ENCODE results near the gene STK35. TPM values are rescaled to one million over a fixed set of nuclear protein-coding genes. Genes with fewer than 3 reads are reported as not detected.

STK35 gene
- total RNA-seq, 2 experiments from 2014 or later = 14.9 to 16.2 TPM

DNA sequence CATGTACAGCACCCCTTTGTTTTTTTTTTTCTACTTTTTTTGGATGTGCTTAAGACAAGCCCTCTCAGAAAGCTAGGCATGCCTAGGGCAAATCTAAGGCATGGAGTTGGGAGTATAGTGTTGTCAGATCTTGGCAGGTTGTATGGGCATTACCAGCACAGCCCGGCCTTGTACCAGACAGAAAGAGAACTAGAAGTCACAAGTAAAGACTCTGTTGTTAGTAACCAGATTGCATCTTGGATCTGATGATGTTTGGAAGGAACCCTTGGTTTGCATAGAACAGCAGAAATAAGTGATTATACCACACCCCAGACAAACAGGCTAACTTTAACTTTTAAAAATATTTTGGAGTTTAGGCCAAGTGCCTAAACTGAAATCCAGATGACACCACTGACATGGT, 25.6 kb downstream of the STK35 start:
- H3K27ac Mint-ChIP-seq = no peak overlapping the region
- H3K4me1 Mint-ChIP-seq (ENCODE audit: low read depth) = peaks cover 17% of the 10 kb centered on the region
- CTCF ChIA-PET = no interaction called here
- no peak overlapping the region for H3K4me3 Mint-ChIP-seq
- POLR2A ChIA-PET = no interaction called here
- ATAC-seq (no peak), DNase-seq (no peak)
- H3K27me3 Mint-ChIP-seq (ENCODE audit: low read depth) = no peaks in the 10 kb centered on the region
- H3K9me3 Mint-ChIP-seq (ENCODE audit: insufficient read depth) = no peaks in the 10 kb centered on the region
- peaks cover 5% of the 10 kb centered on the region for H3K36me3 Mint-ChIP-seq (ENCODE audit: low read depth)

- peaks cover 17% of the 10 kb centered on the region for H3K4me1 Mint-ChIP-seq (ENCODE audit: low read depth)
- CTCF ChIA-PET = no interaction called here
- DNase-seq (no peak), ATAC-seq (no peak)
- H3K27ac Mint-ChIP-seq = no peak overlapping the region
- POLR2A ChIA-PET = no interaction called here
- H3K36me3 Mint-ChIP-seq (ENCODE audit: low read depth) = peaks cover 3% of the 10 kb centered on the region
- no peak overlapping the region for H3K4me3 Mint-ChIP-seq
- no peaks in the 10 kb centered on the region for H3K9me3 Mint-ChIP-seq (ENCODE audit: insufficient read depth)
- H3K27me3 Mint-ChIP-seq (ENCODE audit: low read depth) = no peaks in the 10 kb centered on the region
Observed at GRCh38 chr20:2128542-2128941, 26.9 kb downstream of the STK35 start.

DNA sequence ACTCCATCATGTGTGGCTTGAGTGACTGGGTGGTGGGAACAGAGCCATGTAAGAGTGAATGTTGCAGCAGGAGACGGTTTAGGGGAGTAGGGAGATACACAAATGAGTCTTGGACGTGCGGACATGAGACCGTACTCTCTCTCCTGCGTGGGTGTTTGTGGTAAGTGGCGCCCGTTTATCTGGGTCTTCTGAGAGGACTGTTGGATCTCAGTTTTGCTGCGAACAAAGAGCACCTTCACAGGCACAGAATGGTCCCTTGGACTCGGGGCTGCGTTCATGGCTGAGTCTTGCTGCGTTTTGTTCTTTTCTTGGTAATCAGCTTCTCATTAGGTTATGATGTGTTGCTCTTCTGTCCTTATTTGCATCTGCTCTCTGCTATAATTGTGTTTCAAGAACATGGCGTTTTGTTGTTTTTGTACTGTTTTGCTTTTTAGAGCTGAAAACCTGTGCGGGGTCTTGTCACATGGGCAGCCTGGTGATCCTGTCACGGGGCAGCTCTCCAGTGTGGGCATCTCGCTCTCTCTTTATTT, 28.5 kb downstream of the STK35 start:
- Mint-ChIP-seq H3K27ac (no peak overlapping the region), H3K4me3 (no peak overlapping the region), H3K36me3 (ENCODE audit: low read depth) (peaks cover 3% of the 10 kb centered on the region), H3K4me1 (ENCODE audit: low read depth) (peaks cover 17% of the 10 kb centered on the region), H3K27me3 (ENCODE audit: low read depth) (no peaks in the 10 kb centered on the region), H3K9me3 (ENCODE audit: insufficient read depth) (no peaks in the 10 kb centered on the region)
- ChIA-PET POLR2A (no interaction called here), CTCF (no interaction called here)
- no peak for DNase-seq
- no peak for ATAC-seq

- CTCF ChIA-PET = no interaction called here
- POLR2A ChIA-PET = no interaction called here
- ATAC-seq = no peak
- Mint-ChIP-seq H3K4me3 (no peak overlapping the region), H3K4me1 (ENCODE audit: low read depth) (peaks cover 17% of the 10 kb centered on the region), H3K9me3 (ENCODE audit: insufficient read depth) (no peaks in the 10 kb centered on the region), H3K27ac (no peak overlapping the region), H3K36me3 (ENCODE audit: low read depth) (peaks cover 3% of the 10 kb centered on the region), H3K27me3 (ENCODE audit: low read depth) (no peaks in the 10 kb centered on the region)
- no peak for DNase-seq
Observed at GRCh38 chr20:2130683-2131082, 29.1 kb downstream of the STK35 start.

DNA sequence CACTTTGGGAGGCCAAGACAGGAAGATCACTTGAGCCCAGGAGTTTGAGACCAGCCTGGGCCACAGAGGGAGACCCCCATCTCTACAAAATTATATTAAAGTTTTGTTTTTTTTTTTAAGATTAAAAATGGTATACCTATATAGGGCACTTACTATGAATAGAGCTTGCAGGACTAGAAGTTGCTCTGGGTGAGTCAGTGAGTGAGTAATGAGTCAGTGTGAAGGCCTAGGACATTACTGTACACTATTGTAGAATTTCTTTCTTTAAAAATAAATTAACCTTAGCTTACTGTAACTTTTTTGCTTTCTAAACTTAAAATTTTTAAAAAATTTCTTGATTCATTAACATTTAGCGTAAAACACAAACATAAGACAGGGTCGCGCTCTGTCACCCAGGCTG, 29.7 kb downstream of the STK35 start:
- DNase-seq (no peak), ATAC-seq (no peak)
- POLR2A ChIA-PET = no interaction called here
- H3K9me3 Mint-ChIP-seq (ENCODE audit: insufficient read depth) = no peaks in the 10 kb centered on the region
- CTCF ChIA-PET = no interaction called here
- H3K27ac Mint-ChIP-seq = no peak overlapping the region
- no peak overlapping the region for H3K4me3 Mint-ChIP-seq
- no peaks in the 10 kb centered on the region for H3K27me3 Mint-ChIP-seq (ENCODE audit: low read depth)
- peaks cover 3% of the 10 kb centered on the region for H3K36me3 Mint-ChIP-seq (ENCODE audit: low read depth)
- H3K4me1 Mint-ChIP-seq (ENCODE audit: low read depth) = peaks cover 17% of the 10 kb centered on the region

GRCh38 chr20:2132461-2132901, 30.9 kb downstream of the STK35 start:
- Mint-ChIP-seq H3K9me3 (ENCODE audit: insufficient read depth) (no peaks in the 10 kb centered on the region), H3K27ac (no peak overlapping the region), H3K36me3 (ENCODE audit: low read depth) (peaks cover 3% of the 10 kb centered on the region), H3K27me3 (ENCODE audit: low read depth) (no peaks in the 10 kb centered on the region), H3K4me1 (ENCODE audit: low read depth) (peaks cover 9% of the 10 kb centered on the region), H3K4me3 (no peak overlapping the region)
- CTCF ChIA-PET = no interaction called here
- POLR2A ChIA-PET = interaction anchor here (0.7 kb wide), 1 partner anchor 357 kb away, joined by 3 read pairs; no protein-coding TSS in a partner anchor
- no peak for ATAC-seq
- DNase-seq = no peak

DNA sequence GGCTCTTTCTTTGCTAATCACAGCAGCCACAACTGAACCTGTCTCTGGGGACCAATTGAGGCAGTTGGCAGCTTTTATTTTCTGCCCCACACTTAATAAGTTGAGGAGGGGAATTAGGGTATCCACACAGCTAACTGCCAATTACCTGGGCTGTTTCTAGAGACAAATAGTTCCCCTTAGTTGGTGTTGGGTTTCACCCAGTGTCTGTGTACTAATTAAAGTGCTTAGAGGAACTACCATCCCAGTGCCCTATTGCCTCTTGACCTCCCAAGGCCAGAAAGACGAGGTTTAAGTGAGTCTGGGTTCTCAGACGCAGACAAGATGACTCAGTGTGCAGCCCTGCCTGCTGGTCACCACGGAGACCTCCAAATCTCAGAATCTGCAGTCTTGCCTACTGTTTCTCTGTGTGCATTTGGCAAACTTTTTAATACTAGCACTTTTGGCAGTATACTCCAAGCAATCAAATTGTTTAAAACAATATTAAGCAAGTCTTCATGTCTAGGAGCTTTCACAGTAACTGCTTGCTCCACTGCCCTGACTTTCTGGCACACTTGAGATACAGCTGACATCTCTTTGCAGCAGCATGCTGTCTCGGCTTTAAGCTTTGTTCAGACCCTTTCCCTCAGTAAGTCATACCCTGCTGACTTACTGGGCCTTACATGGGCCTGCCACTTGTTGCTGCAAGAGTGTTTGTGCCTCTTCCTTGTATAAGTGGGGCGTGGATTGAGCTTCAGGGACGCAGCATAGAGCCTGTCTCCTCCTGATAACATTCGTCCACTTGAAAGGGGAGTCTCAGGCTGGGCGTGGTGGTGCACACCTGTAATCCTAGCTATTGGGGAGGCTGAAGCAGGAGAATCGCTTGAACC, 31.9 kb downstream of the STK35 start:
- Mint-ChIP-seq H3K9me3 (ENCODE audit: insufficient read depth) (no peaks in the 10 kb centered on the region), H3K4me1 (ENCODE audit: low read depth) (no peaks in the 10 kb centered on the region), H3K4me3 (no peak overlapping the region), H3K36me3 (ENCODE audit: low read depth) (peaks cover under 1% of the 10 kb centered on the region), H3K27ac (no peak overlapping the region), H3K27me3 (ENCODE audit: low read depth) (no peaks in the 10 kb centered on the region)
- no peak for ATAC-seq
- CTCF ChIA-PET = interaction anchor here (0.7 kb wide), 1 partner anchor 9 kb away, joined by 3 read pairs; no protein-coding TSS in a partner anchor
- POLR2A ChIA-PET = interaction anchor here (1.1 kb wide), 1 partner anchor 21 kb away, joined by 4 read pairs; no protein-coding TSS in a partner anchor
- DNase-seq = no peak

- CTCF ChIA-PET = no interaction called here
- POLR2A ChIA-PET = no interaction called here
- Mint-ChIP-seq H3K27me3 (ENCODE audit: low read depth) (no peaks in the 10 kb centered on the region), H3K9me3 (ENCODE audit: insufficient read depth) (no peaks in the 10 kb centered on the region), H3K4me1 (ENCODE audit: low read depth) (no peaks in the 10 kb centered on the region), H3K36me3 (ENCODE audit: low read depth) (no peaks in the 10 kb centered on the region), H3K27ac (no peak overlapping the region), H3K4me3 (no peak overlapping the region)
- DNase-seq = no peak
- ATAC-seq = no peak
Observed at GRCh38 chr20:2135013-2135412, 33.4 kb downstream of the STK35 start.

DNA sequence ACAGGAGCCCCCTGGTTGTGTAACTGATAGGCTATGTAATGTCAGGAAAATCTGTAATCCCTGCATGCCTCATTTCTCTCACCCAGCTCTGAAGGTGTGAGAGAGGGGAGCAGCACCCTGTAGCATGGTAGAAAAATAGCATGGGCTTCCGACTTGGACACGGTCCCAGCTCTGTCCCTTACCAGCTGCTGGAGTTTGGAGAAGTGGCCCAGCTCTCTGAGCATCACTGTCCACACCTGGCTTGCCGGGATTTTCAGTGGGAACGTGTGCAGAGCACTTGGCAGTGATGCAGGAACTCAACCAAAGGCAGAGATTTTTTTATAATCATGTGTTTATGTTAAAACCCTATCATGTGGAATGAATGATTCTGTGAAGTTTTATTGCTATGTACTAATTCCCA, 34.6 kb downstream of the STK35 start:
- CTCF ChIA-PET = interaction anchor here (0.5 to 0.8 kb wide), 2 partner anchors 170 to 925 kb away, joined by 3 read pairs; no protein-coding TSS in a partner anchor
- H3K36me3 Mint-ChIP-seq (ENCODE audit: low read depth) = no peaks in the 10 kb centered on the region

DNA sequence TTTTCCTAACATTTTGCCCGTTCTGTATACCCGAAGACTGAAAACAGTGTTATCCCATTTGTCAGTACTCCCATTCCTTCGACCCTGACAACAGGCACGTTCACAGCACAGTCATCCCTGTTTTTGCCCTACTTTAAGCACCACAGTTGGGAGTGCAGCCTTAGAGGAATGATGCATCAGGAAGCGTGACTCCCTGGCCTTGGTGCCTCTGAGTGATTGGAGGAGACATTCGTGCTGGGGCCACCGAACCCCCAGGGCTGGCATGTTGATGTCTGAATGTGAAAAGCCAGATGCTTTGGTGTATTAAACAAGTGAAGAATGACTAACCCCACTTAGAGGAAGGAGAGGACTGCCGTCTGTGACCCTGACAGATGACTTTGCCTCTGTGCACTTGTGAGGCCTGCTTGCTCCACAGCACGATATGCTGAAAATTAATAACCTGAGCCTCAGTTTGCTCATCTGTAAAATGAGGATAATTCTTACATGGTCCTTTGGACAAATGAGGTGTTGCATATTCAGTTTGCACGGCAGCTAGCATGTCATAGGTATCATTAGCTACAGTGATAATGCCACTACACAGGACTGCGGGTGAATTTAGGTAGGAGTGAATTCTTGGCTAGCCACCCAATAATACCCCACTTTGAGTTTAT, 36.0 kb downstream of the STK35 start:
- DNase-seq (no peak), ATAC-seq (no peak)
- POLR2A ChIA-PET = interaction anchor here (0.8 kb wide), 1 partner anchor 34 kb away, joined by 4 read pairs; no protein-coding TSS in a partner anchor
- CTCF ChIA-PET = interaction anchor here (0.6 kb wide), 1 partner anchor 1234 kb away, joined by 3 read pairs; no protein-coding TSS in a partner anchor
- no peaks in the 10 kb centered on the region for H3K36me3 Mint-ChIP-seq (ENCODE audit: low read depth)
- H3K27me3 Mint-ChIP-seq (ENCODE audit: low read depth) = no peaks in the 10 kb centered on the region
- peaks cover 13% of the 10 kb centered on the region for H3K4me1 Mint-ChIP-seq (ENCODE audit: low read depth)
- no peak overlapping the region for H3K4me3 Mint-ChIP-seq
- no peak overlapping the region for H3K27ac Mint-ChIP-seq
- H3K9me3 Mint-ChIP-seq (ENCODE audit: insufficient read depth) = no peaks in the 10 kb centered on the region

More for the DNA sequence above, 34.6 kb downstream of the STK35 start:
- Mint-ChIP-seq H3K9me3 (ENCODE audit: insufficient read depth) (no peaks in the 10 kb centered on the region), H3K4me1 (ENCODE audit: low read depth) (peaks cover 4% of the 10 kb centered on the region), H3K4me3 (no peak overlapping the region), H3K27me3 (ENCODE audit: low read depth) (no peaks in the 10 kb centered on the region), H3K27ac (no peak overlapping the region)
- ATAC-seq (no peak), DNase-seq (no peak)
- POLR2A ChIA-PET = no interaction called here

GRCh38 chr20:2138396-2138795, 36.8 kb downstream of the STK35 start:
- Mint-ChIP-seq H3K27ac (no peak overlapping the region), H3K4me1 (ENCODE audit: low read depth) (peaks cover 13% of the 10 kb centered on the region)
- ATAC-seq = no peak

DNA sequence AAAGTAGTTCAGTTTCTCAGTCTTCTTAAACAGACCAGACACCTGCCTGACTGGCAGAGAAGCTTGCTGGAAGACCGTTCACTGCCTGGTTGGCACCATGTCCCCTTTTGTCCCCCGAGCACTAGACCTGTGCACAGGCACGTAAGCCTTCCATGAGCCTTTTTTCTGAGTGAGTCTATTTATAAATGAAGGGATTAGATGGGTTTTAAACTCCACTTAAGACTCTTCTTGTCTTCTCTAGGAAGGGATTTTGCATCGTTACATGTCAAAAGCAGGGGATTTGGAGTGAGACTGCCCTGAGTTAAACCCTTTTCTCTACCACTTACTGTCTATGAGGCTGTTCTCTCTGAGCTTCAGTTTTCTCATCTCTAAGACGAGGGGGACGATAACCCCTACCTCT, 37.6 kb downstream of the STK35 start:
- H3K27ac Mint-ChIP-seq = no peak overlapping the region
- ATAC-seq (no peak), DNase-seq (no peak)
- no peaks in the 10 kb centered on the region for H3K27me3 Mint-ChIP-seq (ENCODE audit: low read depth)
- no peaks in the 10 kb centered on the region for H3K36me3 Mint-ChIP-seq (ENCODE audit: low read depth)
- ChIA-PET CTCF (interaction anchor here (1.7 kb wide), 1 partner anchor 33 kb away, joined by 3 read pairs; no protein-coding TSS in a partner anchor), POLR2A (no interaction called here)
- no peak overlapping the region for H3K4me3 Mint-ChIP-seq
- H3K4me1 Mint-ChIP-seq (ENCODE audit: low read depth) = peaks cover 13% of the 10 kb centered on the region
- H3K9me3 Mint-ChIP-seq (ENCODE audit: insufficient read depth) = no peaks in the 10 kb centered on the region

More at GRCh38 chr20:2138396-2138795, 36.8 kb downstream of the STK35 start:
- Mint-ChIP-seq H3K4me3 (no peak overlapping the region), H3K9me3 (ENCODE audit: insufficient read depth) (no peaks in the 10 kb centered on the region), H3K27me3 (ENCODE audit: low read depth) (no peaks in the 10 kb centered on the region), H3K36me3 (ENCODE audit: low read depth) (no peaks in the 10 kb centered on the region)
- ChIA-PET POLR2A (interaction anchor here (0.8 kb wide), 1 partner anchor 35 kb away, joined by 4 read pairs; no protein-coding TSS in a partner anchor), CTCF (no interaction called here)
- DNase-seq = no peak
